OCI-LY3 (cell line): ENCODE data around the gene IRGC.

Experiments used
- H2AFZ ChIP-seq: fragments of 200-600, 300-600 bp; shearing (Covaris generic); 2 replicates; pipeline ENCODE4 v1.6.0; 2014; ENCODE audit warnings: antibody characterized with exemption, low read depth, low read length
- H3K27ac ChIP-seq: fragments of 200-600, 300-600 bp; sonication (generic); 2 replicates; pipeline ENCODE4 v1.5.1; 2014; ENCODE audit warnings: mild to moderate bottlenecking, low read length, moderate library complexity, mixed read lengths
- H3K27me3 ChIP-seq: fragments of 200-600, 300-600 bp; sonication (generic); 2 replicates; pipeline ENCODE4 v1.6.1; 2014; ENCODE audit warnings: low read depth, low read length, mixed read lengths
- H3K36me3 ChIP-seq: fragments of 200-600, 300-600 bp; sonication (generic); replicated peaks from 2 replicates; pipeline ENCODE3; 2014; ENCODE audit warnings: low read depth, low read length, mixed read lengths
- H3K4me1 ChIP-seq: fragments of 300-600, 200-600 bp; sonication (generic); 2 replicates; pipeline ENCODE4 v1.6.1; 2014; ENCODE audit warnings: low read length, mixed read lengths
- H3K4me2 ChIP-seq: fragments of 200-600, 300-600 bp; sonication (generic); 2 replicates; pipeline ENCODE4 v1.6.1; 2014; ENCODE audit warnings: low read length, mixed read lengths
- H3K4me3 ChIP-seq: fragments of 300-600, 200-600 bp; sonication (generic); 2 replicates; pipeline ENCODE4 v1.5.1; 2014; ENCODE audit warnings: antibody characterized with exemption, mild to moderate bottlenecking, low read length, moderate library complexity
- H3K79me2 ChIP-seq: fragments of 300-600, 200-600 bp; shearing (Covaris generic); 2 replicates; pipeline ENCODE4 v1.6.1; 2014; ENCODE audit warnings: mild to moderate bottlenecking, low read length, mixed read lengths
- H3K9ac ChIP-seq: fragments of 300-600, 200-600 bp; shearing (Covaris generic); 2 replicates; pipeline ENCODE4 v1.6.0; 2014; ENCODE audit warnings: mild to moderate bottlenecking, low read length, moderate library complexity
- H3K9me3 ChIP-seq: fragments of 200-600, 300-600 bp; shearing (Covaris generic); 2 replicates; pipeline ENCODE4 v1.6.1; 2014; ENCODE audit warnings: low read length, mixed read lengths; ENCODE audit not compliant: insufficient read depth
- H4K20me1 ChIP-seq: fragments of 200-600, 300-600 bp; sonication (generic); 2 replicates; pipeline ENCODE4 v1.6.1; 2016; ENCODE audit warnings: low read length, mixed read lengths; ENCODE audit not compliant: insufficient read depth
- CTCF ChIP-seq: fragments of 200-600, 300-600 bp; sonication (generic); IDR thresholded peaks from 2 replicates; pipeline ENCODE4 v1.5.1; 2014; ENCODE audit warnings: antibody characterized with exemption, low read length, low read depth
- EZH2phosphoT487 ChIP-seq: fragments of 200-600 bp; shearing (Covaris generic); IDR thresholded peaks from 2 replicates; pipeline ENCODE4 v1.6.1; 2018; ENCODE audit warnings: antibody characterized with exemption, mixed run types, low read depth

IRGC gene

GRCh38 chr19:43708716-43709115 is 7.2 kb upstream of the IRGC start:
- H3K27me3 ChIP-seq: peaks cover 5% of the 10 kb centered on the region
- no peak overlapping the region for H3K4me2 ChIP-seq
- no peaks in the 10 kb centered on the region for H4K20me1 ChIP-seq
- H3K27ac ChIP-seq: no peak overlapping the region
- H3K4me1 ChIP-seq: peaks cover 5% of the 10 kb centered on the region; the same call in 1 of the 2 replicates
- peaks cover 3% of the 10 kb centered on the region for H3K36me3 ChIP-seq
- TF ChIP-seq CTCF (no peak), EZH2phosphoT487 (no peak)
- H3K9me3 ChIP-seq: peaks cover 6% of the 10 kb centered on the region; the same call in 1 of the 2 replicates
- H3K79me2 ChIP-seq: no peaks in the 10 kb centered on the region
- no peak overlapping the region for H3K9ac ChIP-seq
- H2AFZ ChIP-seq: no peak overlapping the region
- no peak overlapping the region for H3K4me3 ChIP-seq

- Histone ChIP-seq H3K27ac (no peak overlapping the region), H2AFZ (no peak overlapping the region; the same call in 1 of the 2 replicates), H3K4me3 (no peak overlapping the region), H3K9me3 (peaks cover 6% of the 10 kb centered on the region; the same call in 1 of the 2 replicates), H3K9ac (no peak overlapping the region), H3K79me2 (no peaks in the 10 kb centered on the region), H3K27me3 (peaks cover 5% of the 10 kb centered on the region; the same call in 1 of the 2 replicates), H3K4me1 (peaks cover 5% of the 10 kb centered on the region; the same call in 1 of the 2 replicates), H3K4me2 (no peak overlapping the region), H4K20me1 (no peaks in the 10 kb centered on the region), H3K36me3 (peaks cover 3% of the 10 kb centered on the region)
- TF ChIP-seq EZH2phosphoT487 (no peak), CTCF (no peak)
Measured at GRCh38 chr19:43711751-43712355, 4.0 kb upstream of the IRGC start.

- Histone ChIP-seq H4K20me1 (no peaks in the 10 kb centered on the region), H3K36me3 (peaks cover 3% of the 10 kb centered on the region), H3K9ac (no peak overlapping the region), H3K79me2 (no peaks in the 10 kb centered on the region), H3K9me3 (peaks cover 6% of the 10 kb centered on the region; the same call in 1 of the 2 replicates), H2AFZ (no peak overlapping the region), H3K27ac (no peak overlapping the region), H3K27me3 (peaks cover 5% of the 10 kb centered on the region; the same call in 1 of the 2 replicates), H3K4me3 (no peak overlapping the region), H3K4me2 (no peak overlapping the region), H3K4me1 (peaks cover 5% of the 10 kb centered on the region; the same call in 1 of the 2 replicates)
- TF ChIP-seq EZH2phosphoT487: no peak
- TF ChIP-seq CTCF: no peak
Measured at GRCh38 chr19:43713208-43713607, 2.7 kb upstream of the IRGC start.

GRCh38 chr19:43718627-43719377 is 2.9 kb downstream of the IRGC start:
- Histone ChIP-seq H3K9me3 (no peaks in the 10 kb centered on the region), H3K27ac (no peak overlapping the region), H3K27me3 (no peaks in the 10 kb centered on the region), H3K9ac (no peak overlapping the region), H3K36me3 (no peaks in the 10 kb centered on the region), H3K4me2 (no peak overlapping the region), H3K4me1 (no peaks in the 10 kb centered on the region), H3K79me2 (no peaks in the 10 kb centered on the region), H4K20me1 (no peaks in the 10 kb centered on the region), H2AFZ (no peak overlapping the region), H3K4me3 (no peak overlapping the region)
- TF ChIP-seq EZH2phosphoT487 (no peak), CTCF (no peak)
